IMR-90 (cell line): Measurements from ENCODE around the gene DDX19B. TPM values are rescaled to one million over a fixed set of nuclear protein-coding genes. Genes with fewer than 3 reads are reported as not detected.
A peak's percentile ranks its signal among the peaks of the same experiment; 100 is the strongest.

Experiments used
- ATAC-seq: fragments of 200-7000 bp; cut with Tn5 transposase; 2 replicates; pipeline ENCODE4 v1.9.1; 2020; ENCODE audit warnings: low read depth, mild to moderate bottlenecking, moderate library complexity
- BruUV-seq: library from RNA; stranded (reverse); fragments of 400-500 nt; replicated peaks from 2 replicates; lab custom pipeline; 2021; lab: Mats Ljungman, UMichigan
- CTCF ChIA-PET: fragments of 300-600 bp; formaldehyde crosslinking; extraction: SDS; loops from one replicate; lab custom pipeline; 2021; ENCODE audit warnings: antibody characterized with exemption; lab: Yijun Ruan, JAX
- POLR2A ChIA-PET: fragments of 300-600 bp; sonication (Branson Sonifier 250); formaldehyde crosslinking; loops from one replicate; lab custom pipeline; 2022; ENCODE audit warnings: antibody characterized with exemption; ENCODE audit not compliant: unreplicated experiment; lab: Charles Lee
- DNase-seq: peaks from one replicate; pipeline ENCODE4 v3.0.0; 2013
- H2AFZ ChIP-seq: replicated peaks from 2 replicates; pipeline ENCODE3; 2013; ENCODE audit warnings: low read length, mild to moderate bottlenecking; ENCODE audit not compliant: poor library complexity
- H2AK5ac ChIP-seq: 2 replicates; pipeline ENCODE4 v1.6.1; 2013; ENCODE audit warnings: low read depth, low read length, inconsistent platforms
- H2AK9ac ChIP-seq: replicated peaks from 2 replicates; pipeline ENCODE3; 2013; ENCODE audit warnings: mild to moderate bottlenecking, low read depth, low read length, moderate library complexity; ENCODE audit not compliant: poor library complexity
- H2BK120ac ChIP-seq: 2 replicates; pipeline ENCODE4 v1.6.1; 2013; ENCODE audit warnings: low read depth, low read length, inconsistent platforms
- H2BK15ac ChIP-seq: 3 replicates; pipeline ENCODE4 v1.6.1; 2013; ENCODE audit warnings: low read depth, low read length, inconsistent platforms
- H2BK20ac ChIP-seq: 2 replicates; pipeline ENCODE4 v1.6.1; 2013; ENCODE audit warnings: low read depth, mild to moderate bottlenecking, inconsistent platforms, low read length, moderate library complexity
- H2BK5ac ChIP-seq: 2 replicates; pipeline ENCODE4 v1.6.1; 2013; ENCODE audit warnings: mild to moderate bottlenecking, low read depth, low read length, inconsistent platforms; ENCODE audit not compliant: poor library complexity, severe bottlenecking
- H3K14ac ChIP-seq: replicated peaks from 2 replicates; pipeline ENCODE4 v1.6.1; 2013; ENCODE audit warnings: low read depth, low read length, inconsistent platforms
- H3K18ac ChIP-seq: 2 replicates; pipeline ENCODE4 v1.6.1; 2013; ENCODE audit warnings: low read depth, low read length, control low read depth
- H3K23ac ChIP-seq: 2 replicates; pipeline ENCODE4 v1.6.1; 2013; ENCODE audit warnings: low read depth, low read length, inconsistent platforms
- H3K27ac ChIP-seq: 2 replicates; pipeline ENCODE4 v1.5.1; 2013; ENCODE audit warnings: mild to moderate bottlenecking, control low read depth, low read length; ENCODE audit not compliant: insufficient read depth
- H3K27me3 ChIP-seq: 2 replicates; pipeline ENCODE4 v1.6.1; 2013; ENCODE audit warnings: low read length; ENCODE audit not compliant: control insufficient read depth, insufficient read depth
- H3K36me3 ChIP-seq: 2 replicates; pipeline ENCODE4 v1.6.1; 2013; ENCODE audit warnings: low read length, mixed read lengths; ENCODE audit not compliant: control insufficient read depth, insufficient read depth
- H3K4ac ChIP-seq: 2 replicates; pipeline ENCODE4 v1.6.1; 2013; ENCODE audit warnings: low read depth, low read length, inconsistent platforms
- H3K4me1 ChIP-seq: 2 replicates; pipeline ENCODE4 v1.6.1; 2013; ENCODE audit warnings: low read length, mixed read lengths; ENCODE audit not compliant: control insufficient read depth, insufficient read depth
- H3K4me2 ChIP-seq: 2 replicates; pipeline ENCODE4 v1.6.1; 2013; ENCODE audit warnings: low read depth, mild to moderate bottlenecking, control low read depth, low read length, moderate library complexity
- H3K4me3 ChIP-seq: 2 replicates; pipeline ENCODE4 v1.5.1; 2013; ENCODE audit warnings: low read depth, mild to moderate bottlenecking, control low read depth, low read length, moderate library complexity; ENCODE audit not compliant: insufficient read depth
- H3K56ac ChIP-seq: 2 replicates; pipeline ENCODE4 v1.6.1; 2013; ENCODE audit warnings: low read length, inconsistent platforms; ENCODE audit not compliant: insufficient read depth; ENCODE audit errors: extremely low read depth
- H3K79me1 ChIP-seq, 2 experiments: 2 replicates each; pipeline ENCODE4 v1.6.1; 2013; ENCODE audit warnings: low read length in 2 of 2, inconsistent platforms in 1 of 2, low read depth in 1 of 2
- H3K9ac ChIP-seq: 2 replicates; pipeline ENCODE4 v1.6.1; 2013; ENCODE audit warnings: low read depth, low read length, control low read depth
- H3K9me1 ChIP-seq: 2 replicates; pipeline ENCODE4 v1.6.1; 2013; ENCODE audit warnings: low read length, inconsistent platforms; ENCODE audit not compliant: insufficient read depth
- H3K9me3 ChIP-seq: 2 replicates; pipeline ENCODE4 v1.6.1; 2013; ENCODE audit warnings: low read length; ENCODE audit not compliant: control insufficient read depth, insufficient read depth
- H4K20me1 ChIP-seq: 2 replicates; pipeline ENCODE4 v1.6.1; 2013; ENCODE audit warnings: low read length, inconsistent platforms; ENCODE audit not compliant: insufficient read depth
- H4K5ac ChIP-seq: 2 replicates; pipeline ENCODE4 v1.6.1; 2013; ENCODE audit warnings: mild to moderate bottlenecking, low read depth, low read length, control low read depth
- H4K8ac ChIP-seq, 2 experiments: 2 replicates each; pipeline ENCODE4 v1.6.1; 2013; ENCODE audit warnings: low read depth in 2 of 2, low read length in 2 of 2, control low read depth in 1 of 2, inconsistent platforms in 1 of 2
- H4K91ac ChIP-seq: 2 replicates; pipeline ENCODE4 v1.6.1; 2013; ENCODE audit warnings: low read depth, low read length, inconsistent platforms; ENCODE audit not compliant: insufficient read depth
- BHLHE40 ChIP-seq: fragments of 150-350 bp; IDR thresholded peaks from 2 replicates; pipeline ENCODE4 v1.6.1; 2016; ENCODE audit warnings: mild to moderate bottlenecking, low read depth, low read length
- CEBPB ChIP-seq: IDR thresholded peaks from 2 replicates; pipeline ENCODE4 v1.6.1; 2012; ENCODE audit warnings: low read depth, low read length, improper control_type of control experiment
- MAFK ChIP-seq: IDR thresholded peaks from 2 replicates; pipeline ENCODE4 v1.6.1; 2012; ENCODE audit warnings: low read depth, low read length, improper control_type of control experiment
- MAZ ChIP-seq: IDR thresholded peaks from 2 replicates; pipeline ENCODE4 v1.6.1; 2012; ENCODE audit warnings: low read depth, mild to moderate bottlenecking, low read length, improper control_type of control experiment, moderate library complexity, borderline replicate concordance
- MXI1 ChIP-seq: IDR thresholded peaks from 2 replicates; pipeline ENCODE4 v1.6.1; 2012; ENCODE audit warnings: low read depth, mild to moderate bottlenecking, low read length, moderate library complexity, borderline replicate concordance
- NFE2L2 ChIP-seq: fragments of 150-350 bp; IDR thresholded peaks from 2 replicates; pipeline ENCODE4 v1.6.1; 2016; ENCODE audit warnings: low read depth, mild to moderate bottlenecking, low read length
- POLR2A ChIP-seq: IDR thresholded peaks from 2 replicates; pipeline ENCODE4 v1.6.1; 2012; ENCODE audit warnings: mild to moderate bottlenecking, low read depth, low read length
- RAD21 ChIP-seq: IDR thresholded peaks from 2 replicates; pipeline ENCODE4 v1.6.1; 2012; ENCODE audit warnings: low read length, improper control_type of control experiment
- RFX5 ChIP-seq: IDR thresholded peaks from 2 replicates; pipeline ENCODE4 v1.8.0; 2012; ENCODE audit warnings: low read depth, mild to moderate bottlenecking, low read length, moderate library complexity
- WGBS, 2 experiments: methylation state at CpG; one replicate each; pipeline versions ENCODE4 v1.1.5 to v1.1.7; 2013; ENCODE audit warnings: missing lambda C conversion rate in 2 of 2; ENCODE audit not compliant: insufficient read length in 1 of 2; ENCODE audit errors: extremely low coverage in 2 of 2; 5-methylcytosine and 5-hydroxymethylcytosine counted together
- dilution Hi-C: fragments of 300-500 bp; cut with HindIII; formaldehyde crosslinking; loops from one replicate; pipeline ENCODE4 v1.14.3; 2018; ENCODE audit warnings: low sequenced_read_pairs; ENCODE audit not compliant: unreplicated experiment
- in situ Hi-C: fragments of 300-500 bp; cut with MboI; formaldehyde crosslinking; loops from 3 replicates; pipeline ENCODE4 v1.14.3; 2019; ENCODE audit warnings: low sequenced_read_pairs, inconsistent platforms, mixed read lengths
- intact Hi-C: fragments of 100-400 bp; cut with micrococcal nuclease; formaldehyde crosslinking; loops from 2 replicates; pipeline ENCODE4 v1.10.0; 2022
- polyA plus RNA-seq, 3 experiments: library from polyadenylated mRNA; depleted of rRNA; stranded (reverse); fragments of >200 nt; gene quantifications; 2 replicates each; pipeline ENCODE4 v1.2.3, GENCODE V29; 2012; ENCODE audit warnings: low replicate concordance in 1 of 3
- total RNA-seq: library from RNA; depleted of rRNA; stranded (reverse); fragments of >200 nt; gene quantifications from 2 replicates; pipeline ENCODE4 v1.2.3, GENCODE V29; 2012
- TF ChIP-seq, protein P1 (sequence below): fragments of 150-350 bp; IDR thresholded peaks from 2 replicates; pipeline ENCODE4 v1.6.1; 2016; ENCODE audit warnings: low read depth, mild to moderate bottlenecking, low read length, moderate library complexity, borderline replicate concordance
- TF ChIP-seq, protein P2 (sequence below): conservative IDR thresholded peaks from 2 replicates; pipeline ENCODE4 v1.5.1; 2012; ENCODE audit warnings: mild to moderate bottlenecking, low read depth, low read length, improper control_type of control experiment

DDX19B gene
- total and polyA plus RNA-seq, 2 of the 4 experiments (the other 2 are of a cell fraction) = 33.3 to 41.0 TPM

DNA sequence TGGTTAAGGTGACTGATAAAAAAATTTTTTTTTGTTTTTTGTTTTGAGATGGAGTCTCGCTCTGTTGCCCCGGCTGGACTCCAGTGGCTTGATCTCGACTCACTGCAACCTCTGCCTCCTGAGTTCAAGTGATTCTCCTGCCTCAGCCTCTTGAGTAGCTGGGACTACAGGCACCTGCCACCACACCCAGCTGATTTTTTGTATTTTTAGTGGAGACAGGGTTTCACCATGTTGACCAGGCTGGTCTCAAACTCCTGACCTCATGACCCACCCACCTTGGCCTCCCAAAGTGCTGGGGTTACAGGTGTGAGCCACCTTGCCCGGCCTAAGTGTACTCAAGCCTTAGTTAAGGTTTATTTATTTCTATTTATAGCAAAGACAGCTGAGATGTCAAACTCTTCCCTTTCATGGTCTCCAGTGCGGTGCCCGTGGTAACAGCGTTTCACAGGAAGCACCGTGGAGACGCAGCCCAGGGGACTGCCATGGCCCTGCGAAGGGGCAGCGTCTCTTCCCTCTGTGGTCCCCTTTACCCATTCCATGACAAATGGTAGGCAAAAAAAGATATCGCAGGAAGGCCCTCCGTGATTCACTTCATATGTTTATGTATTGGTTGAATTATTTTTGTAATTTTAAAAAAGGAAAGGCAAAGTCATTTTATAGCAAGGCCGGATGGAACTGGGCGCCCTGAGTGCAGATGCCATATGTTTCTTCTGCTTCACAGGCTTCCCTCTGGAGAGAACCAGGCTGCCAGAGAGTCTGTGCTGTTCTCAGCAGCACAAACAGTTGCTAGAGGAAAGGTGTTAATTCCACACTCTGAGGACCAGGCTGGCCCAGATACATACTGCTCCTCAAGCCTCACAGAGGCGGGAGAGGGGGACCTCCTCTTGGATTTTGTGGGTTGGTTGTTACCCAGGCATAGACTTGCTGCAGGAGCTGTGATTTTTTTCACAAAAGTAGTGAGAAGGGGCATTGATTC lies 76.9 kb downstream of the DDX19B start:
- no TSS peak for BruUV-seq
- TF ChIP-seq RFX5 (no peak), RAD21 (no peak), MXI1 (no peak), BHLHE40 (no peak), POLR2A (no peak), MAZ (no peak), NFE2L2 (no peak), MAFK (no peak), CEBPB (no peak)
- TF ChIP-seq, protein P1, sequence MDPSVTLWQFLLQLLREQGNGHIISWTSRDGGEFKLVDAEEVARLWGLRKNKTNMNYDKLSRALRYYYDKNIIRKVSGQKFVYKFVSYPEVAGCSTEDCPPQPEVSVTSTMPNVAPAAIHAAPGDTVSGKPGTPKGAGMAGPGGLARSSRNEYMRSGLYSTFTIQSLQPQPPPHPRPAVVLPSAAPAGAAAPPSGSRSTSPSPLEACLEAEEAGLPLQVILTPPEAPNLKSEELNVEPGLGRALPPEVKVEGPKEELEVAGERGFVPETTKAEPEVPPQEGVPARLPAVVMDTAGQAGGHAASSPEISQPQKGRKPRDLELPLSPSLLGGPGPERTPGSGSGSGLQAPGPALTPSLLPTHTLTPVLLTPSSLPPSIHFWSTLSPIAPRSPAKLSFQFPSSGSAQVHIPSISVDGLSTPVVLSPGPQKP = no peak
- TF ChIP-seq, protein P2, sequence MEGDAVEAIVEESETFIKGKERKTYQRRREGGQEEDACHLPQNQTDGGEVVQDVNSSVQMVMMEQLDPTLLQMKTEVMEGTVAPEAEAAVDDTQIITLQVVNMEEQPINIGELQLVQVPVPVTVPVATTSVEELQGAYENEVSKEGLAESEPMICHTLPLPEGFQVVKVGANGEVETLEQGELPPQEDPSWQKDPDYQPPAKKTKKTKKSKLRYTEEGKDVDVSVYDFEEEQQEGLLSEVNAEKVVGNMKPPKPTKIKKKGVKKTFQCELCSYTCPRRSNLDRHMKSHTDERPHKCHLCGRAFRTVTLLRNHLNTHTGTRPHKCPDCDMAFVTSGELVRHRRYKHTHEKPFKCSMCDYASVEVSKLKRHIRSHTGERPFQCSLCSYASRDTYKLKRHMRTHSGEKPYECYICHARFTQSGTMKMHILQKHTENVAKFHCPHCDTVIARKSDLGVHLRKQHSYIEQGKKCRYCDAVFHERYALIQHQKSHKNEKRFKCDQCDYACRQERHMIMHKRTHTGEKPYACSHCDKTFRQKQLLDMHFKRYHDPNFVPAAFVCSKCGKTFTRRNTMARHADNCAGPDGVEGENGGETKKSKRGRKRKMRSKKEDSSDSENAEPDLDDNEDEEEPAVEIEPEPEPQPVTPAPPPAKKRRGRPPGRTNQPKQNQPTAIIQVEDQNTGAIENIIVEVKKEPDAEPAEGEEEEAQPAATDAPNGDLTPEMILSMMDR = no peak
- Histone ChIP-seq H3K23ac (no peak overlapping the region), H4K20me1 (no peaks in the 10 kb centered on the region), H2AK5ac (no peak overlapping the region), H3K18ac (no peak overlapping the region), H2BK5ac (no peak overlapping the region), H3K4ac (no peak overlapping the region), H2BK120ac (no peak overlapping the region), H3K9me3 (no peaks in the 10 kb centered on the region), H2AFZ (no peak overlapping the region), H3K27ac (no peak overlapping the region), H3K79me1 (peaks cover 11 to 38% of the 10 kb centered on the region in 2 experiments; a peak in 3 of 4 replicates), H3K9me1 (no peaks in the 10 kb centered on the region), H4K5ac (no peak overlapping the region), H3K4me2 (no peak overlapping the region), H4K91ac (no peak overlapping the region), H3K9ac (no peak overlapping the region), H2BK20ac (no peak overlapping the region), H3K27me3 (no peaks in the 10 kb centered on the region), H3K56ac (no peak overlapping the region), H3K4me3 (no peak overlapping the region), H3K14ac (no peak overlapping the region), H2AK9ac (no peak overlapping the region), H3K4me1 (no peaks in the 10 kb centered on the region), H4K8ac (0 out of 4 replicates have a peak overlapping the region, but pooled peaks of 1 of the 2 experiments have one; percentile 7), H3K36me3 (peaks cover 34% of the 10 kb centered on the region), H2BK15ac (no peak overlapping the region)
- POLR2A ChIA-PET = no interaction called here
- dilution Hi-C loops = no loop called here
- DNase-seq = no peak
- CTCF ChIA-PET = no interaction called here
- intact Hi-C loops = no loop called here
- ATAC-seq = no peak
- WGBS, 2 experiments = 93% methylated on average over 7 of the region's 16 CpGs; no CpG with 5 or more reads in 1 of the 2 experiments
- in situ Hi-C loops = no loop called here
